WTC11 (cell line): Measurements from ENCODE around the gene FBXO7. TPM values are rescaled to one million over a fixed set of nuclear protein-coding genes. Genes with fewer than 3 reads are reported as not detected.

ENCODE experiments used
- ATAC-seq: fragments of 200-7000 bp; cut with Tn5 transposase; 2 replicates; pipeline ENCODE4 v1.10.0; 2021; ENCODE audit warnings: mild to moderate bottlenecking, moderate library complexity
- CTCF ChIA-PET: fragments of 300-600 bp; sonication (Branson Sonifier 250); formaldehyde crosslinking; loops from one replicate; lab custom pipeline; 2021; ENCODE audit warnings: antibody characterized with exemption; lab: Charles Lee
- POLR2A ChIA-PET: fragments of 350-600 bp; sonication (Branson Sonifier 250); formaldehyde crosslinking; loops from one replicate; lab custom pipeline; 2021; ENCODE audit warnings: antibody characterized with exemption; lab: Charles Lee
- DNase-seq: peaks from one replicate; pipeline ENCODE4 v3.0.0; 2021; ENCODE audit warnings: low spot score
- H3K27ac Mint-ChIP-seq: 2 replicates; pipeline ENCODE4 v1.8.0; 2021; ENCODE audit warnings: mixed read lengths
- H3K27me3 Mint-ChIP-seq: 2 replicates; pipeline ENCODE4 v1.8.0; 2021; ENCODE audit warnings: low read depth, mild to moderate bottlenecking, moderate library complexity, mixed read lengths
- H3K36me3 Mint-ChIP-seq: 2 replicates; pipeline ENCODE4 v1.8.0; 2021; ENCODE audit warnings: mixed read lengths
- H3K4me1 Mint-ChIP-seq: 2 replicates; pipeline ENCODE4 v1.8.0; 2022; ENCODE audit warnings: mixed read lengths
- H3K4me3 Mint-ChIP-seq: 2 replicates; pipeline ENCODE4 v1.8.0; 2021; ENCODE audit warnings: mild to moderate bottlenecking, moderate library complexity, mixed read lengths
- H3K9me3 Mint-ChIP-seq: 2 replicates; pipeline ENCODE4 v1.8.0; 2021; ENCODE audit warnings: mixed read lengths
- CBFB ChIP-seq: sonication (generic); formaldehyde crosslinking; IDR thresholded peaks from 2 replicates; pipeline ENCODE4 v1.8.1; 2022; ENCODE audit warnings: mild to moderate bottlenecking, low read depth, missing genetic modification reagents
- CREM ChIP-seq: sonication (generic); formaldehyde crosslinking; IDR thresholded peaks from 2 replicates; pipeline ENCODE4 v1.8.1; 2022; ENCODE audit warnings: mild to moderate bottlenecking, missing genetic modification reagents, moderate library complexity
- GTF2I ChIP-seq: fragments of 250-450 bp; sonication (Bioruptor Pico); conservative IDR thresholded peaks from 2 replicates; pipeline ENCODE4 v1.4.0; 2021; ENCODE audit warnings: mild to moderate bottlenecking
- IRF2 ChIP-seq: sonication (generic); formaldehyde crosslinking; IDR thresholded peaks from 2 replicates; pipeline ENCODE4 v1.8.0; 2022; ENCODE audit warnings: low read depth, missing genetic modification reagents, borderline replicate concordance
- TEAD1 ChIP-seq: sonication (generic); formaldehyde crosslinking; IDR thresholded peaks from 2 replicates; pipeline ENCODE4 v1.8.0; 2022; ENCODE audit warnings: mild to moderate bottlenecking, missing genetic modification reagents
- ZNF532 ChIP-seq: fragments of 250-450 bp; sonication (Bioruptor Pico); IDR thresholded peaks from 2 replicates; pipeline ENCODE4 v1.9.0; 2021; ENCODE audit warnings: mild to moderate bottlenecking, borderline replicate concordance
- total RNA-seq: library from RNA; stranded (reverse); gene quantifications from 3 replicates; pipeline ENCODE4 v1.2.3, GENCODE V29; 2021
- TF ChIP-seq, protein P1 (sequence below): sonication (generic); formaldehyde crosslinking; IDR thresholded peaks from 2 replicates; pipeline ENCODE4 v1.8.1; 2023; ENCODE audit warnings: mild to moderate bottlenecking, missing genetic modification reagents, moderate library complexity
- TF ChIP-seq, protein P2 (sequence below): sonication (generic); formaldehyde crosslinking; IDR thresholded peaks from 2 replicates; pipeline ENCODE4 v1.8.0; 2023; ENCODE audit warnings: missing genetic modification reagents
- TF ChIP-seq, protein P3 (sequence below): sonication (generic); formaldehyde crosslinking; IDR thresholded peaks from 2 replicates; pipeline ENCODE4 v1.8.1; 2023; ENCODE audit warnings: mild to moderate bottlenecking, missing genetic modification reagents, borderline replicate concordance
- TF ChIP-seq, protein P4 (sequence below): sonication (generic); formaldehyde crosslinking; conservative IDR thresholded peaks from 2 replicates; pipeline ENCODE4 v1.8.1; 2022; ENCODE audit warnings: mild to moderate bottlenecking, missing genetic modification reagents
- TF ChIP-seq, protein P5 (sequence below): fragments of 200-600 bp; IDR thresholded peaks from 2 replicates; pipeline ENCODE4 v1.8.0; 2022; ENCODE audit warnings: antibody characterized with exemption

Gene FBXO7
- total RNA-seq, 1 experiment from 2014 or later: 59.4 TPM

- TF ChIP-seq, protein P1, sequence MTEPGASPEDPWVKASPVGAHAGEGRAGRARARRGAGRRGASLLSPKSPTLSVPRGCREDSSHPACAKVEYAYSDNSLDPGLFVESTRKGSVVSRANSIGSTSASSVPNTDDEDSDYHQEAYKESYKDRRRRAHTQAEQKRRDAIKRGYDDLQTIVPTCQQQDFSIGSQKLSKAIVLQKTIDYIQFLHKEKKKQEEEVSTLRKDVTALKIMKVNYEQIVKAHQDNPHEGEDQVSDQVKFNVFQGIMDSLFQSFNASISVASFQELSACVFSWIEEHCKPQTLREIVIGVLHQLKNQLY: no peak
- TF ChIP-seq IRF2 (CRISPR knock-in tag): no peak
- TF ChIP-seq, all 79 proteins: peak for 0
- ATAC-seq (no peak), DNase-seq (no peak)
- no peaks in the 10 kb centered on the region; the same call in 1 of the 2 replicates for H3K36me3 Mint-ChIP-seq
- H3K27me3 Mint-ChIP-seq: no peaks in the 10 kb centered on the region
- no peak overlapping the region for H3K27ac Mint-ChIP-seq
- H3K4me1 Mint-ChIP-seq: no peaks in the 10 kb centered on the region
- H3K9me3 Mint-ChIP-seq: peaks cover 5% of the 10 kb centered on the region; the same call in 1 of the 2 replicates
- ChIA-PET CTCF (interaction anchor here (2.0 kb wide), 1 partner anchor 10 kb away, joined by 9 read pairs; no protein-coding TSS in a partner anchor), POLR2A (no interaction called here)
- no peak overlapping the region for H3K4me3 Mint-ChIP-seq
Measured at GRCh38 chr22:32538521-32538920, 63.9 kb downstream of the FBXO7 start.

GRCh38 chr22:32539631-32540421, 65.2 kb downstream of the FBXO7 start:
- DNase-seq (no peak), ATAC-seq (no peak)
- no peaks in the 10 kb centered on the region for H3K4me1 Mint-ChIP-seq
- H3K9me3 Mint-ChIP-seq: peaks cover 5% of the 10 kb centered on the region; the same call in 1 of the 2 replicates
- no peaks in the 10 kb centered on the region for H3K27me3 Mint-ChIP-seq
- TF ChIP-seq, protein P2, sequence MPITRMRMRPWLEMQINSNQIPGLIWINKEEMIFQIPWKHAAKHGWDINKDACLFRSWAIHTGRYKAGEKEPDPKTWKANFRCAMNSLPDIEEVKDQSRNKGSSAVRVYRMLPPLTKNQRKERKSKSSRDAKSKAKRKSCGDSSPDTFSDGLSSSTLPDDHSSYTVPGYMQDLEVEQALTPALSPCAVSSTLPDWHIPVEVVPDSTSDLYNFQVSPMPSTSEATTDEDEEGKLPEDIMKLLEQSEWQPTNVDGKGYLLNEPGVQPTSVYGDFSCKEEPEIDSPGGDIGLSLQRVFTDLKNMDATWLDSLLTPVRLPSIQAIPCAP (CRISPR knock-in tag): no peak
- no peak for TF ChIP-seq TEAD1 (CRISPR knock-in tag)
- POLR2A ChIA-PET: no interaction called here
- H3K36me3 Mint-ChIP-seq: no peaks in the 10 kb centered on the region; the same call in 1 of the 2 replicates
- H3K4me3 Mint-ChIP-seq: no peak overlapping the region
- H3K27ac Mint-ChIP-seq: no peak overlapping the region
- CTCF ChIA-PET: interaction anchor here (2.0 kb wide), 1 partner anchor 11 kb away, joined by 9 read pairs; no protein-coding TSS in a partner anchor

DNA sequence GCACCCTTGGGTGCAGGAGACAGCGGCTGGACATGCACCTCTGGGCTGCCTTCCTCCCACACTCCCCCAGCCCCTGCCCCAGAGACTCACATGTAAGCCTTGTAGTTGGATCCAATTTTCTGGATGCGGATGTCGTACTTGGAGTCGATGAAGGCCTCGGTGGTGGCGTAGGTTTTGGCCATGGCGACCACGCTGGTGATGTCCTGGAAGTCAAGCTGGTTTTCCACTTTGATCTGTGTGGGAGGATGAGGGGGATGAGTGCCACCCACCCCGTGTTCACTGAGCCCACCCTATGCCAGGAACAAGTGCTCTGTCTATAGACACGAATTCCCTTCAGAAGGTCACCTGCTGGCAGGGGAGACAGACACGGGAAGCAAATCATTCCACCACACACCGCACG, 66.9 kb downstream of the FBXO7 start:
- H3K36me3 Mint-ChIP-seq: no peaks in the 10 kb centered on the region; the same call in 1 of the 2 replicates
- DNase-seq (no peak), ATAC-seq (no peak)
- ChIA-PET CTCF (interaction anchor here (0.6 to 1.0 kb wide), 2 partner anchors 13 to 661 kb away, joined by 3 read pairs; no protein-coding TSS in a partner anchor), POLR2A (no interaction called here)
- no peaks in the 10 kb centered on the region for H3K27me3 Mint-ChIP-seq
- peaks cover 5% of the 10 kb centered on the region; the same call in 1 of the 2 replicates for H3K9me3 Mint-ChIP-seq
- H3K27ac Mint-ChIP-seq: no peak overlapping the region
- TF ChIP-seq CBFB (CRISPR knock-in tag): no peak
- no peaks in the 10 kb centered on the region for H3K4me1 Mint-ChIP-seq
- H3K4me3 Mint-ChIP-seq: no peak overlapping the region

GRCh38 chr22:32542066-32542676, 67.6 kb downstream of the FBXO7 start:
- no peak for DNase-seq
- H3K9me3 Mint-ChIP-seq: peaks cover 5% of the 10 kb centered on the region; the same call in 1 of the 2 replicates
- H3K27me3 Mint-ChIP-seq: no peaks in the 10 kb centered on the region; the same call in 1 of the 2 replicates
- H3K4me1 Mint-ChIP-seq: no peaks in the 10 kb centered on the region
- H3K27ac Mint-ChIP-seq: no peak overlapping the region
- H3K36me3 Mint-ChIP-seq: no peaks in the 10 kb centered on the region; the same call in 1 of the 2 replicates
- ChIA-PET CTCF (interaction anchor here (0.6 to 1.0 kb wide), 3 partner anchors 13 to 661 kb away, joined by 3 read pairs; no protein-coding TSS in a partner anchor), POLR2A (no interaction called here)
- H3K4me3 Mint-ChIP-seq: no peak overlapping the region
- ATAC-seq: no peak
- TF ChIP-seq, protein P3, sequence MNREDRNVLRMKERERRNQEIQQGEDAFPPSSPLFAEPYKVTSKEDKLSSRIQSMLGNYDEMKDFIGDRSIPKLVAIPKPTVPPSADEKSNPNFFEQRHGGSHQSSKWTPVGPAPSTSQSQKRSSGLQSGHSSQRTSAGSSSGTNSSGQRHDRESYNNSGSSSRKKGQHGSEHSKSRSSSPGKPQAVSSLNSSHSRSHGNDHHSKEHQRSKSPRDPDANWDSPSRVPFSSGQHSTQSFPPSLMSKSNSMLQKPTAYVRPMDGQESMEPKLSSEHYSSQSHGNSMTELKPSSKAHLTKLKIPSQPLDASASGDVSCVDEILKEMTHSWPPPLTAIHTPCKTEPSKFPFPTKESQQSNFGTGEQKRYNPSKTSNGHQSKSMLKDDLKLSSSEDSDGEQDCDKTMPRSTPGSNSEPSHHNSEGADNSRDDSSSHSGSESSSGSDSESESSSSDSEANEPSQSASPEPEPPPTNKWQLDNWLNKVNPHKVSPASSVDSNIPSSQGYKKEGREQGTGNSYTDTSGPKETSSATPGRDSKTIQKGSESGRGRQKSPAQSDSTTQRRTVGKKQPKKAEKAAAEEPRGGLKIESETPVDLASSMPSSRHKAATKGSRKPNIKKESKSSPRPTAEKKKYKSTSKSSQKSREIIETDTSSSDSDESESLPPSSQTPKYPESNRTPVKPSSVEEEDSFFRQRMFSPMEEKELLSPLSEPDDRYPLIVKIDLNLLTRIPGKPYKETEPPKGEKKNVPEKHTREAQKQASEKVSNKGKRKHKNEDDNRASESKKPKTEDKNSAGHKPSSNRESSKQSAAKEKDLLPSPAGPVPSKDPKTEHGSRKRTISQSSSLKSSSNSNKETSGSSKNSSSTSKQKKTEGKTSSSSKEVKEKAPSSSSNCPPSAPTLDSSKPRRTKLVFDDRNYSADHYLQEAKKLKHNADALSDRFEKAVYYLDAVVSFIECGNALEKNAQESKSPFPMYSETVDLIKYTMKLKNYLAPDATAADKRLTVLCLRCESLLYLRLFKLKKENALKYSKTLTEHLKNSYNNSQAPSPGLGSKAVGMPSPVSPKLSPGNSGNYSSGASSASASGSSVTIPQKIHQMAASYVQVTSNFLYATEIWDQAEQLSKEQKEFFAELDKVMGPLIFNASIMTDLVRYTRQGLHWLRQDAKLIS: no peak
- TF ChIP-seq, protein P4, sequence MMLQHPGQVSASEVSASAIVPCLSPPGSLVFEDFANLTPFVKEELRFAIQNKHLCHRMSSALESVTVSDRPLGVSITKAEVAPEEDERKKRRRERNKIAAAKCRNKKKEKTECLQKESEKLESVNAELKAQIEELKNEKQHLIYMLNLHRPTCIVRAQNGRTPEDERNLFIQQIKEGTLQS (CRISPR knock-in tag): no peak
- TF ChIP-seq, protein P5, sequence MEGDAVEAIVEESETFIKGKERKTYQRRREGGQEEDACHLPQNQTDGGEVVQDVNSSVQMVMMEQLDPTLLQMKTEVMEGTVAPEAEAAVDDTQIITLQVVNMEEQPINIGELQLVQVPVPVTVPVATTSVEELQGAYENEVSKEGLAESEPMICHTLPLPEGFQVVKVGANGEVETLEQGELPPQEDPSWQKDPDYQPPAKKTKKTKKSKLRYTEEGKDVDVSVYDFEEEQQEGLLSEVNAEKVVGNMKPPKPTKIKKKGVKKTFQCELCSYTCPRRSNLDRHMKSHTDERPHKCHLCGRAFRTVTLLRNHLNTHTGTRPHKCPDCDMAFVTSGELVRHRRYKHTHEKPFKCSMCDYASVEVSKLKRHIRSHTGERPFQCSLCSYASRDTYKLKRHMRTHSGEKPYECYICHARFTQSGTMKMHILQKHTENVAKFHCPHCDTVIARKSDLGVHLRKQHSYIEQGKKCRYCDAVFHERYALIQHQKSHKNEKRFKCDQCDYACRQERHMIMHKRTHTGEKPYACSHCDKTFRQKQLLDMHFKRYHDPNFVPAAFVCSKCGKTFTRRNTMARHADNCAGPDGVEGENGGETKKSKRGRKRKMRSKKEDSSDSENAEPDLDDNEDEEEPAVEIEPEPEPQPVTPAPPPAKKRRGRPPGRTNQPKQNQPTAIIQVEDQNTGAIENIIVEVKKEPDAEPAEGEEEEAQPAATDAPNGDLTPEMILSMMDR: no peak
- no peak for TF ChIP-seq ZNF532 (CRISPR knock-in tag)
- TF ChIP-seq CREM (CRISPR knock-in tag): no peak
- no peak for TF ChIP-seq GTF2I (CRISPR knock-in tag)
